ENCODE data around the gene CDKN1B.
"Not testable (repeated sequence)": the region's sequence is repeated elsewhere in the genome, so short reads cannot be mapped to it uniquely, and the experiment has no call there.

CDKN1B gene

DNA sequence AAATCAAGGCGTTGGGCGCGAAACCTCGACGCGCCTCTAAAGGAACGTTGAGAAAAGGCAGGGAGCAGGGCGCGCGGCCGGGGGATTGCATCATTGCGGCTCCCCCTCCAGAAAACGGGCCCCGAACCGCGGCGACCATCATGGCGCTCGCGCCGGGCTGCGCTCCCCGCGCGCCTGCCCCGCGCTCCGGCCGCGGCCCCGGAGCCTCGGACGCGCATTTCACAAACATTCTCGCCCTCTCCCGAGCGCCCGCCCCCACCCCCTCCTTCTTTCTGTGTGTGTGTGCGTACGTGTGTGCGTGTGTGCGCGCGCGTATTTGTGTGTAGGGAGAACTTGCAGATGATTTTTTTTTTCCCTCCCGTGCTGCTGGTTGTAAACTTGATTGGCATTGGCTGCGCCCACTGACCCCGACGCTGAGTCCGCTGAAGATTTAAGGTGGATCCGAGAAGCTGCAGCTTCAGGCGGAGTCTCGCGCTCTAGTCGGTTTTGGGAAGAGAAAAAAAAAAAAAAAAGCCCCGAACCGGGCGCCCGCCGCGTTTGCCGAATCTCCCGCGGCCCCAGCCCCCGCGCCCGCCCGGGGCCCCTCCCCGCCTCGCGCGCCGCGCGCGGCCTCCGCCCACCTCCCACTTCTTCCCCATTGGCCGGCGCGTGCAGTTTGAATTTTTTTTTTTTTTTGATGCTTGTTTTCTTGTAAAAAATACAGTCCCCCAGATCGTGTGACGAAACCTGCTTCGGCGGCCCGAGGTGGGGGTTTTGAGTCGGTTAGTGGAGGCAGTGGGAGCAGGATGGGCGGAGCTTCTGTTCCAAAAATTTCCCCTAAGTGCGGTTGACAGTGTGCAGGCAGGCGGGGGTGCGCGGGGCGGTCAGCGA is 8.2 kb downstream of the CDKN1B start:
- peak; percentile 96 for DNase-seq

DNA sequence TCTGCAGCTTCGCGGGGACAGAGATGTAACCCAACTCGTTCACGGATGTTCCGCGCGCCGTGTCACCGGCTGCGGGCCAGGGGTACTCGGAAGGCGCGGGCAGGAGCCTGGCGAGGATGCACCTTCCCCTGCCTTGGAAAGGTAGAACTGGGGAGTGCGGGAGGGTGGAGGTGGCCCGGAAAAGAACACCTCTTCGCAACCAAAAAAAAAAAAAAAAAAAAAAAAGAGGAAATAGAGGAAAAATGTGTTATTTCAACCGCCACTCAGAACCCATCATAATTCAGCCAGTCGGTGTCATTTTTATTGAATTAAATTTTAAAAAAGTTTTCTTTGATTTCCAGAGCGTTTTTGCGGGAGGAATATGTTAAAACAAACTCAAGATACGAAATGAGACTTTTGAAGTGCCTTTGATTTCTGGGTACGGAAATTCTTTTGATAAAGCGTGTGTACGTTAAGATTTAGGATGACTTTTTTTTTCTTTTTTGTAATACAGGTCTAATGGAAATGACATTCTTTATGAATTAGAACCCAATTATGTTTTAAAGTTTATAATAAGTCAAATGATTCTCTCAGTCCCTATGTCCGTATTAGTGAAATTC is 8.9 kb downstream of the CDKN1B start:
- no peak for DNase-seq

- DNase-seq = no peak
Measured at GRCh38 chr12:12726555-12727093, 9.5 kb downstream of the CDKN1B start.

- no peak for DNase-seq
Measured at GRCh38 chr12:12731178-12731577, 14.0 kb downstream of the CDKN1B start.

DNA sequence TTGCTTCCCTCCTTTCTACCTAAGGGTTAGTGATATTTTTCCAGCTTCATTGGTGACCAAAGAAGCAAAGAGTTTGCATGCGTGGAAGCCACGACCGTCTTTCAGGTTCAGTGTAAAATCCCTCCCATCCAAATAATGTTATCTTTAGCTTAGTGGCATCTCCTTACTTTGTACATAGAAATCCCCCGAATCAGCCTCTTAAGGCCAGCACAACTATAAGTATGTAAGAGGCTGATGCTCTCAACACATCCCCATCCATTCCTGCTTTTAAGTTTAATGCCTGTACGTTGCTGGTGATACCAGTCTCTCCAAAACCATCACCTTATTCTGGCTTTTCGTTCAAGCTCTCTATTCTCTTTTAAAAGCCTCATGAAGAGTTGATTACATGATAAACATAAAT is 14.6 kb downstream of the CDKN1B start:
- no peak for DNase-seq

DNA sequence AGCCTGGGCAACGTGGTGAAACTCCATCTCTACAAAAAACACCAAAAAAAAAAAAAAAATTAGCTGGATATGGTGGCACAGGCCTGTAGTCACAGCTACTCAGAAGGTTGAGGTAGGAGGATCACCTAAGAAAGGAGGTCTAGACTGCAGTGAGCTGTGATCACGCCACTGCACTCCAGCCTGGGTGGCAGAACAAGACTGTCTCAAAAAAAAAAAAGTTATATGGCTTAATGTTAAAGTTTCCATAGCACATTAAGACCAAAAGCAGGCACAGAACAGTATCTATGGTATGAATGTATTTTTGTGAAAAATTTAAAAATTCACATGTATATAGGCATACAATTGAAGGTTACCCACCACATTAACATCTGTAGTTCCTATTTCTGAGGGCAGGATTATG is 15.9 kb downstream of the CDKN1B start:
- no peak for DNase-seq

DNA sequence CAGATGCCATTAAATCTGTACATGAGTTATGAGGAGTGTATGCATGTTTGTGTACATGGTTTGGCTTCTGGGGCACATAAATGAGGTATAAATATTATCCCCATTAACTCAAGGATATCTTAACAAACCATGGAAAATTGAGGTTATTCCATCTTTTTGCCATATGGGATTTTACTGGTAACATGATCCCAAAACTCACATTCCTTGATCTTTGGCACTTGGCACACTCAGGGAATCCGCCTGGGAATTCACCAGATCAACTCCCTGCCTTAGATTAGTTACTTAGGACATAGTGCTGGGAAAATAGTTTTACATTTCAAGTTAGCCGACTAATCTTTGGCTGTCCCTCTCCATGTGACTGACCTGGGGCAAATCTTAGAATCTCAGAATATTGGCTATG is 16.9 kb downstream of the CDKN1B start:
- DNase-seq = no peak

DNA sequence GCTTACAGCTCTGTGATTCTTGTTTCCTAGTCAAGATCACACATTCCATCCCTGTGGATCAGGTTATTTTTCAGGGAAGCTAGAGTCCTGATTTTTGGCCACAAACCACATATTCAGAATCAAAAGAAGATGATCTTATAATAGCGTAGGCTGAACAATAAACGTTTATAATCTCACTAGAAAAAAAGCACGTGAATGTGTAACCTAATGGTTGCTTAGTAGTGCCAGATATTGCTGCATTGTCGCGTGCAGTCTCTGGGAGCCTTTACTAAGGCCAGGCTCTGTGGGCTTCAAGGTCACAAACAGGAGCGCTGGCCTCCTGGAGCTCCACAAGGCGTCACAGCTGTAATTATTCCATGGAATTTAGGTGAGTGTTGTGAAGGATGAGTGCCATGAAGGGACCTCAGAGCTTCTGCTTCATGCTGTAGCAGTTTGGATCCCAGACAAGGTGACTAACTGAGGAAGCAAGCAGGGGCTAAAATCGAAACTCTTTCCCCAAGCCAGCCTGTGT is 17.4 kb downstream of the CDKN1B start:
- no peak for DNase-seq

- no peak for DNase-seq
Measured at GRCh38 chr12:12735301-12735700, 18.1 kb downstream of the CDKN1B start.

DNA sequence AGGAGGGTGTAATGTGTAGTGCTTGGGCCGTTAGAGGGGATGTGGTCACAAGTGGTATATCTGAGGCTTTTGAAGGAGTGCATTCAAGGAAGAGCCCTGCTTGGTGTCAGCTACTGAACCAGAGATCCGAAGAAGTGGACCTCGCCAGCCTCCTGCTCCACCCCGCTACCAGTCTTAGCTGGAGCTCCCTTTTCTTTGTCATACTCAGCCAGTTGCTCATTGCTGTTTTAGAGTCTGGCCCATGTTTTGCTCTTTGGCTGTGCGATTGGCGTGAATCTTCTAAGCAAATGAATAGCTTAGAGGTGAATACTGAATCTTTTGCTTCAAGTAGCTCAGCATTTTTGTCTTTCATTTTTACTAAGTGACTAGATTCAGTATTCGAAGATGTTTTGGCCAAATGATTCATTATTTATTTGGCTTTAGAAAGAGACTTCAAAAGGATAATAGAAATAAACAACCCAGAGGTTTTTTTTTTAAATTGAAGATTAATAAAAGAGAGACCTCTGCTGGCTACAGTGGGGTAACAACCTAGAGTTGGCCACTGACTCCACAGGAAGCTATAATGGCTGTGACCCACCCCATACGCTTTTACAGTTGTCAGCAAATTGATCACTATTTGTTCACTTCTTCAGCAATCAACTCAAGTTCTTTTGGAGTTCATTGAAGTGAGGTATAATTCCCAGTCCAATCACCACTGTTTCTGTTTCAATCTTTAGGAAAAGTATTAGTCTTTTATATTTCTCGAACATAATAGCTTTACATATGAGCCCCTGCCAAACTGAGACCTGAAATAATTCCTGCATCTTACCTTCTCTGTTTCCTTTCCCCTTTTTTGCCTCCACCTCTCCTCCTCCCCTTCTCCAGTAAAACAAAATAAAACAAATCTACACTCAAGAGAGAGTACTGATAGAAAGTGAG is 19.9 kb downstream of the CDKN1B start:
- DNase-seq = no peak

GRCh38 chr12:12738152-12738551 is 21.0 kb downstream of the CDKN1B start:
- not testable (repeated sequence) for DNase-seq

DNA sequence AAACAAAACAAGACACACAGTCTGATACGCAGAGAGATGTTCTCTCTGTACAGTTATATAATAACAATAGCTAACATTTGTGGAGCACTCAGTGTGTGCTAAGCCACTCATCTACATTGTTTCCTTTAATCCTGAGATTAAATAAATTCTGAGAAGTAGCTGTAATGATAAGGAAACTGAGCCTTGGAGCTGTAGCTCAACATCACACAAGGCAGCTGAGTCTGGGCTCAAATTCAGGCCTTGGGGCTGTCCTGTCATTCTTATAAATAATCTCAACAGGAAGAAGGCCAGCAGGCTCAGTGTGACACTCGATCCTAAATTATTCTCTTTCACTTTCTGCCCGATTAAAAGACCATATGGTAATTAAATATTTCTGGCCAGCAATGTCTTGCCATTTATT is 24.5 kb downstream of the CDKN1B start:
- DNase-seq = no peak

- DNase-seq = no peak
Measured at GRCh38 chr12:12744546-12745305, 27.6 kb downstream of the CDKN1B start.

- DNase-seq = no peak
Measured at GRCh38 chr12:12745576-12746211, 28.5 kb downstream of the CDKN1B start.

DNA sequence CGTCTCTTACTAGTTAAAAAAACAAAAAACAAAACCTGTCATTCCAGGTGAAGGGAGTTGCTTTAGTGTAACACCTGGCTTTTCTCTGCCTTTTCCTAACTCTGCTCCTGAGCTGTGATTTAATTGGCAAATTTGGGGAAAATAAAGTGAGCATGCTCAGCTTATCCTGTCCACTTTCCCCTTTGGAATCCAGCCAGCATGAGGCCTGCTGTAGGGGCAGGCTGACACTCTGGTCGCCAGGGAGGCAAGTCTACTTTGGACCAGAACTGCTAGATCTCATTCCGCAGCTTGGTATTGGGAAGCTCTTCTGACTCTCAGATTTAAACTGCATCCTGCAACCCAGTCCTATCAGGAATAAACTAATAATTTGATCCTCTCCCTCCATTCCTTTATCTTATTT is 30.1 kb downstream of the CDKN1B start:
- no peak for DNase-seq

GRCh38 chr12:12748044-12748443 is 30.9 kb downstream of the CDKN1B start:
- DNase-seq = no peak

GRCh38 chr12:12749433-12749832 is 32.3 kb downstream of the CDKN1B start:
- DNase-seq = no peak

GRCh38 chr12:12755923-12756322 is 38.8 kb downstream of the CDKN1B start:
- no peak for DNase-seq

GRCh38 chr12:12757121-12757520 is 40.0 kb downstream of the CDKN1B start:
- no peak for DNase-seq

DNA sequence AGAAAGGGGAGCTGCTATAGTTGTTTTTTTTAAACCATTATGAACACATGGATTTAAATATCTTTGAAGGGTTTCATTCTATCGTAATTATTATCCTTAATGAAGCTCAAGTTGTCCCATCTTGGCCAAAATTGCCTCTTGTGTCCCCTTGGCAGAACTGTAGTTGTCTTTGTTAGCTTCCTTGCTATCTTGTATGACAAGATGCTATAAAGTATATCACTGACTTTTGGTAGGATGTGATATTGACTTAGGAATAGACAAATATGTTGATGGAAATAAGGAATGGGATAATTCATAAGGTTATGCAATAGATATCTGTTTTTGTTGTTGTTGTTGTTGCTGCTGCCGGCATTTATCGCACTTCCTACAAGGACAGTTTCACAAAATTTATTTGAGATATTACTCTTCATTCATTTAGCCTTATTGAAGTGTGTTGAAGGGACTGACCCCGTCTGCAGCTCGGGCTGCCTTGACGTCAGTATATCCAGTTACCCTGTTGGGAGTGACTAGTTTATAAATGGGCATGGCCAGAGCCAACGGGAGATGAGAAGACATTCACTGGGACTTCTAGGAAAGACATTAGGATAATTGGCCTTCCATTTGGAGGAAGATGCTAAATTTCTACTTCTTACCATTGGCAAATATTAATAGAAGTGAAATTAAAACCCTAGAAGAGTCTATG is 42.2 kb downstream of the CDKN1B start:
- DNase-seq = no peak

DNA sequence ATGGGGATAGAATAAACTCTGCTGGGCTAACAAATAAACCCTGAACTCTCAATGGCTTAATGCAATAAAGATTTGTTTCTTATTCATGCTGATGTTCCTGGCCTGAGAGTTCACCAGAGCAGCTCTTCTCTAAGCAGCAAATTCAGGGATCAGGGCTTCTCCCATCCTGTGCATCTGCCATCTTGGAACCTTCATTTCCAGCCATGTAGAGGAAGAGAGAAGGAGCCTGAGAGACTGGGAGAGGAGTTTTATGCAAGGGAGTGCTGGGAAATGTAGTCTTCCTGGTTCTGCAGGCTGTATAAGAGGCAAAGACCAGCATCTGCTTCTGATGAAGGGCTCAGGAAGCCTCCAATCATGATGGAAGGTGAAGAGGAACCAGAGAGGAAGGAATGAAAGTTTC is 47.7 kb downstream of the CDKN1B start:
- DNase-seq = no peak
